ENCODE measurements around the gene NAE1. TPM values are rescaled to one million over a fixed set of nuclear protein-coding genes. Genes with fewer than 3 reads are reported as not detected.
A peak's percentile ranks its signal among the peaks of the same experiment; 100 is the strongest.

NAE1 gene
- total RNA-seq, 1 donor from 2014 or later, result 60.6 TPM

GRCh38 chr16:66851166-66851964, 20.6 kb upstream of the NAE1 start:
- no peak for ATAC-seq

GRCh38 chr16:66850115-66850815, 19.5 kb upstream of the NAE1 start:
- no peak for ATAC-seq
- no peak for DNase-seq (ENCODE audit: low spot score)
- intact Hi-C loops (cut with DNase I), result no loop called here

More at GRCh38 chr16:66851166-66851964, 20.6 kb upstream of the NAE1 start:
- intact Hi-C loops (cut with DNase I), result no loop called here
- DNase-seq (ENCODE audit: low spot score), result no peak

- ATAC-seq (no peak), DNase-seq (ENCODE audit: low spot score) (no peak)
These were observed 18.8 kb upstream of the NAE1 start for GRCh38 chr16:66849549-66849948.

GRCh38 chr16:66849021-66849420, 18.2 kb upstream of the NAE1 start:
- no peak for DNase-seq (ENCODE audit: low spot score)
- intact Hi-C loops (cut with DNase I), result no loop called here
- no peak for ATAC-seq

More at GRCh38 chr16:66849549-66849948, 18.8 kb upstream of the NAE1 start:
- intact Hi-C loops (cut with DNase I), result no loop called here

GRCh38 chr16:66848172-66848571, 17.4 kb upstream of the NAE1 start:
- intact Hi-C loops (cut with DNase I), result no loop called here
- ATAC-seq (no peak), DNase-seq (ENCODE audit: low spot score) (no peak)

GRCh38 chr16:66847533-66848067, 16.8 kb upstream of the NAE1 start:
- ATAC-seq, result no peak
- intact Hi-C loops (cut with DNase I), result no loop called here
- DNase-seq (ENCODE audit: low spot score), result no peak

- DNase-seq (ENCODE audit: low spot score) (no peak), ATAC-seq (no peak)
- intact Hi-C loops (cut with DNase I), result no loop called here
These were observed 16.1 kb upstream of the NAE1 start for GRCh38 chr16:66846831-66847230.

- intact Hi-C loops (cut with DNase I), result no loop called here
- no peak for DNase-seq (ENCODE audit: low spot score)
- no peak for ATAC-seq
These were observed 15.5 kb upstream of the NAE1 start for GRCh38 chr16:66846266-66846665.

- ATAC-seq (no peak), DNase-seq (ENCODE audit: low spot score) (peak; percentile 47)
- intact Hi-C loops (cut with DNase I), result no loop called here
These were observed 15.0 kb upstream of the NAE1 start for GRCh38 chr16:66845791-66846221.

- ATAC-seq, result no peak
- peak; percentile 9 for DNase-seq (ENCODE audit: low spot score)
- intact Hi-C loops (cut with DNase I), result no loop called here
These were observed 14.3 kb upstream of the NAE1 start for GRCh38 chr16:66845080-66845410.

- DNase-seq (ENCODE audit: low spot score), result peak; percentile 51
- intact Hi-C loops (cut with DNase I), result no loop called here
- ATAC-seq, result no peak
These were observed 13.7 kb upstream of the NAE1 start, which contains the start of gene CA7 for GRCh38 chr16:66844342-66845079. TSS of gene CA7 (plus strand) at chr16:66844414. CDS start at chr16:66844488, 74 bp downstream.

- intact Hi-C loops (cut with DNase I), result no loop called here
- no peak for ATAC-seq
- no peak for DNase-seq (ENCODE audit: low spot score)
These were observed 13.2 kb upstream of the NAE1 start for GRCh38 chr16:66844009-66844341.

- DNase-seq (ENCODE audit: low spot score) (peak; percentile 30), ATAC-seq (no peak)
- intact Hi-C loops (cut with DNase I), result no loop called here
These were observed 12.4 kb upstream of the NAE1 start for GRCh38 chr16:66843191-66843590.

- ATAC-seq, result no peak
- DNase-seq (ENCODE audit: low spot score), result peak; percentile 54
- intact Hi-C loops (cut with DNase I), result no loop called here
These were observed 12.0 kb upstream of the NAE1 start for GRCh38 chr16:66842765-66843164.

GRCh38 chr16:66841366-66841765, 10.6 kb upstream of the NAE1 start:
- intact Hi-C loops (cut with DNase I), result no loop called here
- ATAC-seq, result no peak

GRCh38 chr16:66840883-66841282, 10.1 kb upstream of the NAE1 start:
- DNase-seq (ENCODE audit: low spot score), result no peak
- intact Hi-C loops (cut with DNase I), result no loop called here

More at GRCh38 chr16:66841366-66841765, 10.6 kb upstream of the NAE1 start:
- DNase-seq (ENCODE audit: low spot score), result peak; percentile 7

GRCh38 chr16:66834746-66835145, 4.0 kb upstream of the NAE1 start:
- ATAC-seq (no peak), DNase-seq (ENCODE audit: low spot score) (no peak)
- intact Hi-C loops (cut with DNase I), result no loop called here

More at GRCh38 chr16:66840883-66841282, 10.1 kb upstream of the NAE1 start:
- ATAC-seq, result no peak

GRCh38 chr16:66832661-66833305, 2.0 kb upstream of the NAE1 start:
- intact Hi-C loops (cut with DNase I), result no loop called here
- DNase-seq (ENCODE audit: low spot score) (no peak), ATAC-seq (no peak)

GRCh38 chr16:66832190-66832589, 1.4 kb upstream of the NAE1 start:
- intact Hi-C loops (cut with DNase I), result no loop called here
- DNase-seq (ENCODE audit: low spot score) (no peak), ATAC-seq (no peak)

Data from sciatic nerve (tissue), 2 donors.